HL-60 (cell line): Measurements from ENCODE around the gene HS1BP3.

Experiments used
- POLR2AphosphoS5 ChIP-seq: IDR thresholded peaks from 2 replicates; pipeline ENCODE4 v1.6.1; 2012; ENCODE audit warnings: low read depth
- TF ChIP-seq, protein P1 (sequence below): IDR thresholded peaks from one replicate; pipeline ENCODE4 v1.5.1; 2011; ENCODE audit warnings: low read length, control low read depth, inconsistent platforms; ENCODE audit not compliant: insufficient read depth
- TF ChIP-seq, protein P2 (sequence below): IDR thresholded peaks from 2 replicates; pipeline ENCODE4 v1.6.1; 2012; ENCODE audit warnings: low read depth; ENCODE audit not compliant: insufficient replicate concordance

DNA sequence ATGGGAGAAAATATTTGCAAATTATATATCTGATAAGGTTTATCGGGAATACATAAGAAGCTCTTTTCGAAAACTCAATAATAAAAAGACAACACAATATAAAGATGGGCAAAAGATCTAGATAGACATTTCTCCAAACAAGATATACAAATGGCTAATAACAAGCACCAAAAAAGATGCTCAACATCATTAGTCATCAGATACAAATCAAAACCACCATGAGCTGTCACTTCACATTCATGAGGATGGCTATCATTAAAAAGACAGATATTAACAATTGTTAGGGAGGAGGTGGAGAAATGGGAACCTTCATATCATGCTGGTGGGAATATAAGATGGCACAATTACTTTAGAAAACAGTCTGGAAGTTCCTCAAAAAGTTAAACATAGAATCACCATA is 48.1 kb downstream of the HS1BP3 start:
- TF ChIP-seq, protein P1, sequence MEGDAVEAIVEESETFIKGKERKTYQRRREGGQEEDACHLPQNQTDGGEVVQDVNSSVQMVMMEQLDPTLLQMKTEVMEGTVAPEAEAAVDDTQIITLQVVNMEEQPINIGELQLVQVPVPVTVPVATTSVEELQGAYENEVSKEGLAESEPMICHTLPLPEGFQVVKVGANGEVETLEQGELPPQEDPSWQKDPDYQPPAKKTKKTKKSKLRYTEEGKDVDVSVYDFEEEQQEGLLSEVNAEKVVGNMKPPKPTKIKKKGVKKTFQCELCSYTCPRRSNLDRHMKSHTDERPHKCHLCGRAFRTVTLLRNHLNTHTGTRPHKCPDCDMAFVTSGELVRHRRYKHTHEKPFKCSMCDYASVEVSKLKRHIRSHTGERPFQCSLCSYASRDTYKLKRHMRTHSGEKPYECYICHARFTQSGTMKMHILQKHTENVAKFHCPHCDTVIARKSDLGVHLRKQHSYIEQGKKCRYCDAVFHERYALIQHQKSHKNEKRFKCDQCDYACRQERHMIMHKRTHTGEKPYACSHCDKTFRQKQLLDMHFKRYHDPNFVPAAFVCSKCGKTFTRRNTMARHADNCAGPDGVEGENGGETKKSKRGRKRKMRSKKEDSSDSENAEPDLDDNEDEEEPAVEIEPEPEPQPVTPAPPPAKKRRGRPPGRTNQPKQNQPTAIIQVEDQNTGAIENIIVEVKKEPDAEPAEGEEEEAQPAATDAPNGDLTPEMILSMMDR, result no peak
- TF ChIP-seq POLR2AphosphoS5, result no peak
- TF ChIP-seq, protein P2, sequence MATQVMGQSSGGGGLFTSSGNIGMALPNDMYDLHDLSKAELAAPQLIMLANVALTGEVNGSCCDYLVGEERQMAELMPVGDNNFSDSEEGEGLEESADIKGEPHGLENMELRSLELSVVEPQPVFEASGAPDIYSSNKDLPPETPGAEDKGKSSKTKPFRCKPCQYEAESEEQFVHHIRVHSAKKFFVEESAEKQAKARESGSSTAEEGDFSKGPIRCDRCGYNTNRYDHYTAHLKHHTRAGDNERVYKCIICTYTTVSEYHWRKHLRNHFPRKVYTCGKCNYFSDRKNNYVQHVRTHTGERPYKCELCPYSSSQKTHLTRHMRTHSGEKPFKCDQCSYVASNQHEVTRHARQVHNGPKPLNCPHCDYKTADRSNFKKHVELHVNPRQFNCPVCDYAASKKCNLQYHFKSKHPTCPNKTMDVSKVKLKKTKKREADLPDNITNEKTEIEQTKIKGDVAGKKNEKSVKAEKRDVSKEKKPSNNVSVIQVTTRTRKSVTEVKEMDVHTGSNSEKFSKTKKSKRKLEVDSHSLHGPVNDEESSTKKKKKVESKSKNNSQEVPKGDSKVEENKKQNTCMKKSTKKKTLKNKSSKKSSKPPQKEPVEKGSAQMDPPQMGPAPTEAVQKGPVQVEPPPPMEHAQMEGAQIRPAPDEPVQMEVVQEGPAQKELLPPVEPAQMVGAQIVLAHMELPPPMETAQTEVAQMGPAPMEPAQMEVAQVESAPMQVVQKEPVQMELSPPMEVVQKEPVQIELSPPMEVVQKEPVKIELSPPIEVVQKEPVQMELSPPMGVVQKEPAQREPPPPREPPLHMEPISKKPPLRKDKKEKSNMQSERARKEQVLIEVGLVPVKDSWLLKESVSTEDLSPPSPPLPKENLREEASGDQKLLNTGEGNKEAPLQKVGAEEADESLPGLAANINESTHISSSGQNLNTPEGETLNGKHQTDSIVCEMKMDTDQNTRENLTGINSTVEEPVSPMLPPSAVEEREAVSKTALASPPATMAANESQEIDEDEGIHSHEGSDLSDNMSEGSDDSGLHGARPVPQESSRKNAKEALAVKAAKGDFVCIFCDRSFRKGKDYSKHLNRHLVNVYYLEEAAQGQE, result no peak
